ENCODE data around the gene RPP38. TPM values are rescaled to one million over a fixed set of nuclear protein-coding genes. Genes with fewer than 3 reads are reported as not detected.

RPP38 gene
- total and polyA plus RNA-seq, 2 experiments from 2014 or later: 18.2 to 26.4 TPM

DNA sequence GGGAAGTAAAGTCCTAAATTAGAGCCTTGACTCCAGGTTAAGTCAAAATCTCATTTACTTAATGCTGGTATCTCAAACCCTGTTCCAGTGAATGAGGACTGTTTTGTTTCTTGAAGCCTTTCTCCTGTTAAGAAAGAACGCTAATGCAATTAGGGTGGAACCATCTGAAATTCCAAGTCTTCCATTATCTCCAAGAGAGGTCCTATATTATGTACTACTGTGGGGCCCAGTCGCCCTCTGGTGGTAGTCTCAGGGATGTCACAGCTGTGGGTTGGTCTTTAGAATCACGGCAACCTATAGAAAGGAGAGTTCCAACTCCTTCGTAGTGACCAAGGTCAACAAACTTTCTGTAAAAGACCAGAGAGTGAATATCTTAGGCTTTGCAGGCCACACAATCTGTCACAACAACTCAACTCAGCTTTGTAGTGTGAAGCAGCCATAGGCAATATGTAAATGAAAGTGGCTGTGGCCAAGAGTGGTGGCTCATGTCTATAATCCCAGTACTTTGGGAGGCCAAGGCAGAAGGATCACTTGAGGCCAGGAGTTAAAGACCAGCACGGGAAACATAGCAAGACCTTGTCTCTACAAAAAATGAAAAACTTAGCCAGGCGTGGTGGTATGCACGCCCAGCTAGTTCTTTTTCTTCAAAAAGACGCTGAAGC is 9.3 kb downstream of the RPP38 start:
- TF ChIP-seq EZH2 (IDR thresholded peaks at IDR 0.05; ENCODE audit: borderline replicate concordance) (no peak), EZH2phosphoT487 (IDR thresholded peaks at IDR 0.05; ENCODE audit: low read depth, severe bottlenecking, unreplicated experiment) (no peak)
- TF ChIP-seq, protein P1, sequence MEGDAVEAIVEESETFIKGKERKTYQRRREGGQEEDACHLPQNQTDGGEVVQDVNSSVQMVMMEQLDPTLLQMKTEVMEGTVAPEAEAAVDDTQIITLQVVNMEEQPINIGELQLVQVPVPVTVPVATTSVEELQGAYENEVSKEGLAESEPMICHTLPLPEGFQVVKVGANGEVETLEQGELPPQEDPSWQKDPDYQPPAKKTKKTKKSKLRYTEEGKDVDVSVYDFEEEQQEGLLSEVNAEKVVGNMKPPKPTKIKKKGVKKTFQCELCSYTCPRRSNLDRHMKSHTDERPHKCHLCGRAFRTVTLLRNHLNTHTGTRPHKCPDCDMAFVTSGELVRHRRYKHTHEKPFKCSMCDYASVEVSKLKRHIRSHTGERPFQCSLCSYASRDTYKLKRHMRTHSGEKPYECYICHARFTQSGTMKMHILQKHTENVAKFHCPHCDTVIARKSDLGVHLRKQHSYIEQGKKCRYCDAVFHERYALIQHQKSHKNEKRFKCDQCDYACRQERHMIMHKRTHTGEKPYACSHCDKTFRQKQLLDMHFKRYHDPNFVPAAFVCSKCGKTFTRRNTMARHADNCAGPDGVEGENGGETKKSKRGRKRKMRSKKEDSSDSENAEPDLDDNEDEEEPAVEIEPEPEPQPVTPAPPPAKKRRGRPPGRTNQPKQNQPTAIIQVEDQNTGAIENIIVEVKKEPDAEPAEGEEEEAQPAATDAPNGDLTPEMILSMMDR (IDR thresholded peaks at IDR 0.05; ENCODE audit: poor library complexity): peak; percentile 90
- peak; percentile 81 for DNase-seq (ENCODE audit: low spot score)
- H4K20me1 ChIP-seq (ENCODE audit: insufficient read depth, poor library complexity, severe bottlenecking): no peaks in the 10 kb centered on the region
- H3K27me3 ChIP-seq: no peaks in the 10 kb centered on the region
- H2AFZ ChIP-seq: no peak overlapping the region
- H3K9me2 ChIP-seq (replicated peaks; ENCODE audit: insufficient read depth): no peaks in the 10 kb centered on the region
- H3K4me2 ChIP-seq: no peak overlapping the region
- H3K27ac ChIP-seq: no peak overlapping the region
- no peaks in the 10 kb centered on the region for H3K36me3 ChIP-seq (replicated peaks; ENCODE audit: insufficient read depth, low read depth)
- H3K4me3 ChIP-seq: no peak overlapping the region
- 59% methylated on average over 8 of the region's 8 CpGs for WGBS (ENCODE audit: low lambda C conversion rate, missing lambda C conversion rate)
- peaks cover 3% of the 10 kb centered on the region for H3K79me2 ChIP-seq
- no peaks in the 10 kb centered on the region for H3K9me3 ChIP-seq (ENCODE audit: low read depth)
- H3K4me1 ChIP-seq (ENCODE audit: insufficient read depth): no peaks in the 10 kb centered on the region

DNA sequence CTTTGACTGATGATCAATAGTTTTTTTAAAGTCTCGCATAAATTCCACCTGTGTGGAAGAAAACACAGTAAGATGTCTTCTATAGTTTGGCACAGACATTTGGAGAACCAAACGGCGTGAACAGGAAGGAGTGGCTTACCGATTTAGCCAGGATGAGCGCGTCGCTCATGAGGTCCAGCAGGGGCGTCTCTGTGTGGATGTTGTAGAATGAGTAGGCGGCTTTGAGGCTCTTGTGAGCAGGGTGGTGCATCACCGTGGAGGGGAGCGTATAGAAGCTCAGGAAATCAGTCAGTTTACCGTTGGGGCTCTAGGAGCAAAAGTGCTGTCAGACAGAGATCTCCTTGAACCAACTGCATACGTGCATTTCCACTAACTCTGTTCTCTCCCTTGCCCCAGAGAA is 15.5 kb downstream of the RPP38 start:
- Histone ChIP-seq H3K27me3 (no peaks in the 10 kb centered on the region), H3K79me2 (no peaks in the 10 kb centered on the region), H3K4me1 (ENCODE audit: insufficient read depth) (no peaks in the 10 kb centered on the region), H2AFZ (no peak overlapping the region), H3K4me2 (no peak overlapping the region), H3K27ac (no peak overlapping the region), H3K36me3 (replicated peaks; ENCODE audit: insufficient read depth, low read depth) (no peaks in the 10 kb centered on the region), H3K9me2 (replicated peaks; ENCODE audit: insufficient read depth) (no peaks in the 10 kb centered on the region), H4K20me1 (ENCODE audit: insufficient read depth, poor library complexity, severe bottlenecking) (no peaks in the 10 kb centered on the region), H3K4me3 (no peak overlapping the region), H3K9me3 (ENCODE audit: low read depth) (no peaks in the 10 kb centered on the region)
- TF ChIP-seq EZH2 (IDR thresholded peaks at IDR 0.05; ENCODE audit: borderline replicate concordance) (no peak), EZH2phosphoT487 (IDR thresholded peaks at IDR 0.05; ENCODE audit: low read depth, severe bottlenecking, unreplicated experiment) (no peak)
- TF ChIP-seq, protein P1 (IDR thresholded peaks at IDR 0.05; ENCODE audit: poor library complexity): no peak
- 94% methylated on average over 13 of the region's 13 CpGs for WGBS (ENCODE audit: low lambda C conversion rate, missing lambda C conversion rate)
- DNase-seq (ENCODE audit: low spot score): no peak

DNA sequence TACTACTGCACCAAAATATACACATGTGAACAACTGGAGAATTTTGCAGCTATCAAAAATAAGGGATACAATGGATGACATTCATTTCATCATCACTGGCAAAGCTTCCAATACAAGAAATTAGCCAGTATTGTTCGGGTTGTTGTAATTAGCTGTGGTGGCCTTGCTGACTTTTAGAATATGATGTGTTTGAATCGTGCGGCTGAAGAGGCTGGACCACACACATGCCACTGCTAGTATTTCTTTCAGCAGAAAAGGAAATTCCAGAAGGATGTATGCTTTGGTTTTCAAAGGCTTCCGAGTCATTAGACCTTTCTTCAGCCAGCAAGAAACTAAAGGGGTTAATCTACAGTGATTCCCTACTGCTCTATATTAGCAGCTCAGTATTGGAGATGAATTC is 16.6 kb downstream of the RPP38 start:
- 95% methylated on average over 4 of the region's 4 CpGs for WGBS (ENCODE audit: low lambda C conversion rate, missing lambda C conversion rate)
- TF ChIP-seq, protein P1 (IDR thresholded peaks at IDR 0.05; ENCODE audit: poor library complexity): no peak
- Histone ChIP-seq H4K20me1 (ENCODE audit: insufficient read depth, poor library complexity, severe bottlenecking) (no peaks in the 10 kb centered on the region), H3K9me3 (ENCODE audit: low read depth) (no peaks in the 10 kb centered on the region), H3K4me2 (no peak overlapping the region), H3K36me3 (replicated peaks; ENCODE audit: insufficient read depth, low read depth) (no peaks in the 10 kb centered on the region), H3K79me2 (no peaks in the 10 kb centered on the region), H3K27ac (no peak overlapping the region), H3K27me3 (no peaks in the 10 kb centered on the region), H3K4me3 (no peak overlapping the region), H3K4me1 (ENCODE audit: insufficient read depth) (no peaks in the 10 kb centered on the region), H2AFZ (no peak overlapping the region), H3K9me2 (replicated peaks; ENCODE audit: insufficient read depth) (no peaks in the 10 kb centered on the region)
- no peak for DNase-seq (ENCODE audit: low spot score)

Data from hepatocyte (in vitro differentiated cells).